ENCODE results near the gene PPM1M. TPM values are rescaled to one million over a fixed set of nuclear protein-coding genes. Genes with fewer than 3 reads are reported as not detected.

Gene PPM1M
- total RNA-seq, 1 experiment from 2014 or later: 10.4 TPM

GRCh38 chr3:52286777-52287110 is 41.2 kb downstream of the PPM1M start:
- peaks cover 10% of the 10 kb centered on the region for H3K36me3 Mint-ChIP-seq (ENCODE audit: insufficient read depth, unreplicated experiment)
- POLR2A ChIA-PET: interaction anchor here (1.6 to 4.1 kb wide), 11 partner anchors 9 to 344 kb away, joined by 3 to 94 read pairs (median 8); partner anchors contain the start of genes ACY1, PARP3, POC1A and TWF2
- H3K4me1 Mint-ChIP-seq (ENCODE audit: insufficient read depth, unreplicated experiment): peaks cover 5% of the 10 kb centered on the region

GRCh38 chr3:52288674-52289073 is 43.1 kb downstream of the PPM1M start:
- POLR2A ChIA-PET: interaction anchor here (0.6 to 4.1 kb wide), 16 partner anchors 9 to 306 kb away, joined by 3 to 94 read pairs (median 6); partner anchors contain the start of genes ACY1, DUSP7, PPM1M and TWF2
- H3K4me3 Mint-ChIP-seq (ENCODE audit: unreplicated experiment): peak overlapping the region; percentile 72
- BruUV-seq (replicated peaks): no TSS peak

More at GRCh38 chr3:52286777-52287110, 41.2 kb downstream of the PPM1M start:
- Mint-ChIP-seq H3K27ac (ENCODE audit: low read depth, unreplicated experiment) (peak overlapping the region; percentile 99), H3K9me3 (ENCODE audit: unreplicated experiment) (no peaks in the 10 kb centered on the region), H3K4me3 (ENCODE audit: unreplicated experiment) (peak overlapping the region; percentile 72), H3K27me3 (ENCODE audit: insufficient read depth, unreplicated experiment) (no peaks in the 10 kb centered on the region)
- no peak for TF ChIP-seq CTCF (IDR thresholded peaks at IDR 0.05; ENCODE audit: unreplicated experiment)
- intact Hi-C loops (cut with micrococcal nuclease): no loop called here
- CTCF ChIA-PET: interaction anchor here (0.6 to 2.6 kb wide), 4 partner anchors 52 to 62 kb away, joined by 3 to 14 read pairs (median 4); no protein-coding TSS in a partner anchor
- no TSS peak for BruUV-seq (replicated peaks)
- peak; percentile 77 for DNase-seq (ENCODE audit: unreplicated experiment)

GRCh38 chr3:52289338-52289746 is 43.8 kb downstream of the PPM1M start:
- POLR2A ChIA-PET: interaction anchor here (0.6 to 4.1 kb wide), 7 partner anchors 8 to 159 kb away, joined by 3 to 94 read pairs (median 6); partner anchors contain the start of genes TWF2 and WDR82
- Mint-ChIP-seq H3K4me1 (ENCODE audit: insufficient read depth, unreplicated experiment) (peaks cover 5% of the 10 kb centered on the region), H3K27me3 (ENCODE audit: insufficient read depth, unreplicated experiment) (no peaks in the 10 kb centered on the region), H3K4me3 (ENCODE audit: unreplicated experiment) (no peak overlapping the region), H3K9me3 (ENCODE audit: unreplicated experiment) (no peaks in the 10 kb centered on the region), H3K27ac (ENCODE audit: low read depth, unreplicated experiment) (no peak overlapping the region), H3K36me3 (ENCODE audit: insufficient read depth, unreplicated experiment) (peaks cover 9% of the 10 kb centered on the region)
- TF ChIP-seq CTCF (IDR thresholded peaks at IDR 0.05; ENCODE audit: unreplicated experiment): no peak
- BruUV-seq (replicated peaks): no TSS peak
- intact Hi-C loops (cut with micrococcal nuclease): no loop called here
- no peak for DNase-seq (ENCODE audit: unreplicated experiment)
- CTCF ChIA-PET: interaction anchor here (0.5 to 2.6 kb wide), 8 partner anchors 8 to 123 kb away, joined by 3 to 14 read pairs (median 4); no protein-coding TSS in a partner anchor

More at GRCh38 chr3:52288674-52289073, 43.1 kb downstream of the PPM1M start:
- no peak for TF ChIP-seq CTCF (IDR thresholded peaks at IDR 0.05; ENCODE audit: unreplicated experiment)
- Mint-ChIP-seq H3K4me1 (ENCODE audit: insufficient read depth, unreplicated experiment) (peaks cover 5% of the 10 kb centered on the region), H3K27me3 (ENCODE audit: insufficient read depth, unreplicated experiment) (no peaks in the 10 kb centered on the region), H3K27ac (ENCODE audit: low read depth, unreplicated experiment) (peak overlapping the region; percentile 99), H3K36me3 (ENCODE audit: insufficient read depth, unreplicated experiment) (peaks cover 10% of the 10 kb centered on the region), H3K9me3 (ENCODE audit: unreplicated experiment) (no peaks in the 10 kb centered on the region)
- intact Hi-C loops (cut with micrococcal nuclease): loop anchor here (1.0 kb wide), 1 partner anchor 9 kb away; no protein-coding TSS in a partner anchor
- CTCF ChIA-PET: interaction anchor here (0.5 to 2.6 kb wide), 9 partner anchors 9 to 96 kb away, joined by 3 to 14 read pairs (median 4); no protein-coding TSS in a partner anchor
- no peak for DNase-seq (ENCODE audit: unreplicated experiment)

- Mint-ChIP-seq H3K9me3 (ENCODE audit: unreplicated experiment) (no peaks in the 10 kb centered on the region), H3K36me3 (ENCODE audit: insufficient read depth, unreplicated experiment) (peaks cover 4% of the 10 kb centered on the region), H3K27me3 (ENCODE audit: insufficient read depth, unreplicated experiment) (no peaks in the 10 kb centered on the region), H3K4me1 (ENCODE audit: insufficient read depth, unreplicated experiment) (peaks cover 5% of the 10 kb centered on the region), H3K27ac (ENCODE audit: low read depth, unreplicated experiment) (no peak overlapping the region), H3K4me3 (ENCODE audit: unreplicated experiment) (no peak overlapping the region)
- intact Hi-C loops (cut with micrococcal nuclease): loop anchor here (5.0 kb wide), 1 partner anchor 47 kb away; no protein-coding TSS in a partner anchor
- no TSS peak for BruUV-seq (replicated peaks)
- no peak for TF ChIP-seq CTCF (IDR thresholded peaks at IDR 0.05; ENCODE audit: unreplicated experiment)
- no peak for DNase-seq (ENCODE audit: unreplicated experiment)
- ChIA-PET POLR2A (interaction anchor here (1.0 to 4.1 kb wide), 4 partner anchors 8 to 49 kb away, joined by 3 to 94 read pairs (median 7); partner anchors contain the start of gene WDR82), CTCF (interaction anchor here (0.5 to 1.1 kb wide), 3 partner anchors 11 to 122 kb away, joined by 3 read pairs; no protein-coding TSS in a partner anchor)
Observed at GRCh38 chr3:52289747-52290595, 44.4 kb downstream of the PPM1M start.
